ENCODE results near the gene ROBO2.

ROBO2 gene

DNA sequence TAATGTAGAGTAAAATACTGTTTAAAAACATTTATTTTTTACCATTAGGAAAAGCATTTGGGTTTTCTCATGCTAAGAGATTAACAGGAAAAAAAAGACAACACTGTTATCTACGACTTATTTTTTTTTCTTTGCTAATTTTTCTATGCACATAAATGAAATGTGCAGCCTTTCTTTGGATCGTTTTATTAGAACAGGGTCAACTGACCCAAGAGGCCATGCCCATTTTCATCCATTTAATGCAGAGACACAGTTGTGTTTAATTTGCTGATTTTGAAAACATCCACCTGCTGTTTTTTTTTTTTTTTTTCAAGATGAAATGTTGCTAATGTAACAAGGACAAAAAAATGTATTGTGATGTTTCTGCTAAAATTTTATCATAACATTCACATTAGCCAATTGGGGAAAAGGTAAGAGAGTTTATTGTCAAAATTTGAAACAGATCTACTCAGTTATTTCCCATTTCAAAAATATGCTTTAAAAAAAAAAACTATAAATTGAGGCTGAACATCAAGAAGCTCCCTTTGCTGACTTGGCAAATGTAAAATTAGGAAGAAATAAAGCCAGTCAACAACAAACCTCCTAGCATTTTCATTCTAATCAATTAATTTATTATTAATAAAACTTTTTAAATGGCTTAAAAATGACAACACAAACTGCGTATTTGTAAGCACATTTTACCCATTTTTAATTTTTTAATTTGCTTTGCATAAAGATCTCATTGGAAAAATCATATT lies 485.2 kb downstream of the ROBO2 start:
- Histone ChIP-seq H3K4me1 (ENCODE audit: control insufficient read depth, insufficient read depth, low read length) (no peaks in the 10 kb centered on the region), H3K27ac (ENCODE audit: low read depth, low read length) (no peak overlapping the region), H3K9ac (ENCODE audit: low read length) (no peak overlapping the region), H3K4me3 (ENCODE audit: low read length) (no peak overlapping the region), H3K36me3 (ENCODE audit: control insufficient read depth, insufficient read depth, low read length) (no peaks in the 10 kb centered on the region), H3K27me3 (ENCODE audit: control insufficient read depth, insufficient read depth, low read length) (no peaks in the 10 kb centered on the region)

- Histone ChIP-seq H3K4me1 (ENCODE audit: control insufficient read depth, insufficient read depth, low read length) (no peaks in the 10 kb centered on the region), H3K36me3 (ENCODE audit: control insufficient read depth, insufficient read depth, low read length) (no peaks in the 10 kb centered on the region), H3K27me3 (ENCODE audit: control insufficient read depth, insufficient read depth, low read length) (no peaks in the 10 kb centered on the region), H3K9ac (ENCODE audit: low read length) (no peak overlapping the region), H3K27ac (ENCODE audit: low read depth, low read length) (no peak overlapping the region), H3K4me3 (ENCODE audit: low read length) (no peak overlapping the region)
Observed at GRCh38 chr3:77526573-77527113, 486.7 kb downstream of the ROBO2 start.

DNA sequence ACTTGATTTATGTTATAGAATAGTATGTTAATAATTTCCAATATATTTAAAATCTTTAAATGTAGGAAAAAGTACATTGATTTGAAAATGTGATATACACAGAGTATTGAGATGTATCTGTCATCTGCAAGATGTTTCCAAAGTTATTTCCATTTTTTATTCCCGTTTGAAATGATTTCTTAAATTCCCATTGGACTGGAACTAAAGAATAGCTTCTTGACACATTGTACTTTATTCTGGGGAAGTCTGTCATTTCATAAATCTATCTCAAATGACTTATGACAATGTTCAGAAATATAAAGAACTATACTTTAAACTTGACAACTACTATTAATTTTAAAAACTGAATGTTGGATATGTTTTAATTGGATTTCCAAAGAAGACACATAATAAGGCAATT lies 489.6 kb downstream of the ROBO2 start:
- Histone ChIP-seq H3K9ac (ENCODE audit: low read length) (no peak overlapping the region), H3K4me1 (ENCODE audit: control insufficient read depth, insufficient read depth, low read length) (no peaks in the 10 kb centered on the region), H3K36me3 (ENCODE audit: control insufficient read depth, insufficient read depth, low read length) (no peaks in the 10 kb centered on the region), H3K4me3 (ENCODE audit: low read length) (no peak overlapping the region), H3K27ac (ENCODE audit: low read depth, low read length) (no peak overlapping the region), H3K27me3 (ENCODE audit: control insufficient read depth, insufficient read depth, low read length) (no peaks in the 10 kb centered on the region)

DNA sequence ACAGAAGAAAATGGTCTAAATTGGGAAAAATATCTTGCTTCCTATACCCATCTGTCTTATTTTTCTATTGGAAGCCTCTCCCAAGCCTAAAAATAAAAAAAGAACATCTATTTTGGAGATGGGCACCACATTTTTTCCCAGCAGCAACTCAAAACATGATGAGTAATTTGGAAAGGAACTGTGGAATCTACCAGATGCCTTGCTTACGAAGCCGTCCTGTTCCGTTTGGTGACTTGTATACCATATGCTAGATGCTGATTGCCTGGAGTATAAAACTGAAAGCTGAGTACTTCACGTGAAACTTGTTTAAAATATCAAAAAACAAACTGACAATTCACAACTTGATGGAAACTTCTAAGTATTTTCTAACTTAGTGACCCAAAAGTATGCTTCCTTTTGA lies 491.0 kb downstream of the ROBO2 start:
- Histone ChIP-seq H3K27ac (ENCODE audit: low read depth, low read length) (no peak overlapping the region), H3K4me3 (ENCODE audit: low read length) (no peak overlapping the region), H3K4me1 (ENCODE audit: control insufficient read depth, insufficient read depth, low read length) (no peaks in the 10 kb centered on the region), H3K9ac (ENCODE audit: low read length) (no peak overlapping the region), H3K27me3 (ENCODE audit: control insufficient read depth, insufficient read depth, low read length) (no peaks in the 10 kb centered on the region), H3K36me3 (ENCODE audit: control insufficient read depth, insufficient read depth, low read length) (no peaks in the 10 kb centered on the region)

DNA sequence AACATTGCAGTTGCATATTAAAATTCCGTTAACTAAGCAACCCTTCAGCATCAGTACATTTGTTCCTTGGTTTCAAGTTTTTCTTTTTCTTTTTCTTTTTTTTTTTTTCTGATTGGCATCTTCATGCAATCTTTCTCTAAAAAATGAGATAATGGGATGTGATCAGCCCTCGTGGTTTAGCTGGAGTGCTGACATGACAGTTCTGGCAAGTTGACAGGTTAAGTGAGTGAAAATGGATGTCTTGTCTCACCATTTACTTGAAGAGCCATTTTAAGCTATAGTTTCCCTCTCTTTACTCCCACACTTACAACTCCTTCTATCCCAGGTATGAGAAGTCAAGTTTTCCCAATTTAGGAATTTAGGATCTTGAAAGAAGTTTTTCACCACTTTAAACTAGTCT lies 495.2 kb downstream of the ROBO2 start:
- Histone ChIP-seq H3K27ac (ENCODE audit: low read depth, low read length) (no peak overlapping the region), H3K36me3 (ENCODE audit: control insufficient read depth, insufficient read depth, low read length) (no peaks in the 10 kb centered on the region), H3K9ac (ENCODE audit: low read length) (no peak overlapping the region), H3K4me1 (ENCODE audit: control insufficient read depth, insufficient read depth, low read length) (no peaks in the 10 kb centered on the region), H3K27me3 (ENCODE audit: control insufficient read depth, insufficient read depth, low read length) (no peaks in the 10 kb centered on the region), H3K4me3 (ENCODE audit: low read length) (no peak overlapping the region)

DNA sequence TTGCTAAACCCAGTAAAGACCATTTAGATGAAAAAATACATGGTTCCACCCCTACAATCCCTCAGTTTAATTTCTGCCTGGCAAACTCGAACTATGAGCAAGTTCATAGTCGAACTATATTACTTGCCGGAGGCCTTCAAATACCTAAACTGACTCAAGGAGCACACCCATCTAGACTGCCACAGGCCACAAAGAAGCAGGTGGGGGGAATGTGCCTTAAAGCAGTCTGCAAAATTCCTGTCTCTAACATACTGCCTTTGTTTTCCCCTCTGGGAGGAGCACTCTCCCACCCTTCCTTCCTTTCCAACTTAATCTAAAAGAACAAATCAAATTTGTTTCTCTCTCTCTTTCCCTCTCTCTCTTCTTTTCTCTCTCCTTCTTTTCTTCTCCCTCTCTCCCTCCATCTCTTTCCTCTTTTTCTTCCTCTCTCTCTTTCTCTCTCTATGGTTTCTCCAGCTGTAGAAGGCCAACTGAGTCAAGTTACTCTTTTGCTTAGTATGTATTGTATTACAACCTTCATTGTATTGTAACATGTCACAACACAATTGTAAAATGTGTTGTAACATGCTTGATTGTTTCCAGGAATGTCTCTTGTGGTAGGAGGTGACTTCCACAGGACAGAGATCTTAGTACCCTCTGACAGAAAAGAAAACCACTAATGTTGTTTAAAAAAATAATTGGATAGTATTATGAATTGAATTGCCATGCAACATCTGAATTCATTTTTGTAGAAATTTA lies 496.3 kb downstream of the ROBO2 start:
- H3K4me3 ChIP-seq (ENCODE audit: low read length), result no peak overlapping the region
- no peak overlapping the region for H3K9ac ChIP-seq (ENCODE audit: low read length)
- no peaks in the 10 kb centered on the region for H3K27me3 ChIP-seq (ENCODE audit: control insufficient read depth, insufficient read depth, low read length)
- H3K27ac ChIP-seq (ENCODE audit: low read depth, low read length), result no peak overlapping the region
- no peaks in the 10 kb centered on the region for H3K4me1 ChIP-seq (ENCODE audit: control insufficient read depth, insufficient read depth, low read length)
- no peaks in the 10 kb centered on the region for H3K36me3 ChIP-seq (ENCODE audit: control insufficient read depth, insufficient read depth, low read length)

DNA sequence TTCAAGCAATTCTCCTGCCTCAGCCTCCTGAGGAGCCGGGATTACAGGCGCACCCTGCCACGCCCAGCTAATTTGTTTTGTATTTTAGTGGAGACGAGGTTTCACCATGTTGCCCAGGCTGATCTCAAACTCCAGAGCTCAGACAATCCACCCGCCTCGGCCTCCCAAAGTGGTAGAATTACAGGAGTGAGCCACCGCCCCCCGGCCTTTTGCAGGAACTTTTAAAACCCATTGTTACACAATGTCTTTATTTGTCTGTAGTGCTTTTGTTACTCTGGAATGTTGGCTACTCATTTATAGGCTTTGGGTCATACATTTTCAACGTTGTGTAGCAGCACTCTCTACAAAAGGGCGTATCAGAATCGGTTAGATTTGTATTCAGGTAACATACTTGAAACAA lies 499.1 kb downstream of the ROBO2 start:
- Histone ChIP-seq H3K36me3 (ENCODE audit: control insufficient read depth, insufficient read depth, low read length) (no peaks in the 10 kb centered on the region), H3K27me3 (ENCODE audit: control insufficient read depth, insufficient read depth, low read length) (no peaks in the 10 kb centered on the region), H3K27ac (ENCODE audit: low read depth, low read length) (no peak overlapping the region), H3K9ac (ENCODE audit: low read length) (no peak overlapping the region), H3K4me1 (ENCODE audit: control insufficient read depth, insufficient read depth, low read length) (no peaks in the 10 kb centered on the region), H3K4me3 (ENCODE audit: low read length) (no peak overlapping the region)

GRCh38 chr3:77539677-77540076 lies 499.8 kb downstream of the ROBO2 start:
- Histone ChIP-seq H3K4me3 (ENCODE audit: low read length) (no peak overlapping the region), H3K27ac (ENCODE audit: low read depth, low read length) (no peak overlapping the region), H3K27me3 (ENCODE audit: control insufficient read depth, insufficient read depth, low read length) (no peaks in the 10 kb centered on the region), H3K9ac (ENCODE audit: low read length) (no peak overlapping the region), H3K4me1 (ENCODE audit: control insufficient read depth, insufficient read depth, low read length) (no peaks in the 10 kb centered on the region), H3K36me3 (ENCODE audit: control insufficient read depth, insufficient read depth, low read length) (no peaks in the 10 kb centered on the region)

DNA sequence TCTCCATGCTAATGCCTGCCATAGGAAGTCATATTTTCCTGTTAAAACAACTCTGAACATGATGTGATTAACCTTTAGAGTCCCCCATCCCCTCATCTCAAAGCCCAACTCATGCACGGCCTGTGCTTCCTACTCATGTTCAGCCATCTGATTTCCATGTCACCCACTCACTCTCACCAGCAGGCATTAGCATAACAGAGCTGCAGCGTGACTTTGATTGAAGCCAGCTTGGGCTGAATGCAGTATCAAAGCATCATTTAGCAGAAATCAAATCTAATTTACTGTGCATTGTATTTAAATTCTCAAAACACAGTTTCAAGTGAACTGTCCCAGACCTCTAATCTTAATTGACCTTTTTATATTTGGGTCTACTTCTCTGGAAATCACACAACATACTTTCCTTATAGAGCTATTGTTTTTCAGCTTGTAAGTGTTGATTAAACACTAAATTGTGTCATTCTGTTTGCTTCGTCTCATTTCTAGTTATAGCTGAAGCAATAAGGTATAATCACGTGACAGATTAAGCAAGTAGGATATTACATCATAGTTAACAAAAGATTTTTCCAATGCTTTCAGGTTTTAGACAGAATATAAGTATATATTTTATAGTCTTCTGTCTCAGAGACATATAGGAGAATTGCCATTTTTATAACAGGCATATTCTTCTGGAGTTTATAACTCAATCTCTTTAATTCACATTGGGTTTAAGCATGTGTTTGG lies 501.5 kb downstream of the ROBO2 start:
- Histone ChIP-seq H3K4me1 (ENCODE audit: control insufficient read depth, insufficient read depth, low read length) (no peaks in the 10 kb centered on the region), H3K4me3 (ENCODE audit: low read length) (no peak overlapping the region), H3K9ac (ENCODE audit: low read length) (no peak overlapping the region), H3K27ac (ENCODE audit: low read depth, low read length) (no peak overlapping the region), H3K36me3 (ENCODE audit: control insufficient read depth, insufficient read depth, low read length) (no peaks in the 10 kb centered on the region), H3K27me3 (ENCODE audit: control insufficient read depth, insufficient read depth, low read length) (no peaks in the 10 kb centered on the region)

- Histone ChIP-seq H3K27ac (ENCODE audit: low read depth, low read length) (no peak overlapping the region), H3K27me3 (ENCODE audit: control insufficient read depth, insufficient read depth, low read length) (no peaks in the 10 kb centered on the region), H3K9ac (ENCODE audit: low read length) (no peak overlapping the region), H3K4me3 (ENCODE audit: low read length) (no peak overlapping the region), H3K4me1 (ENCODE audit: control insufficient read depth, insufficient read depth, low read length) (no peaks in the 10 kb centered on the region), H3K36me3 (ENCODE audit: control insufficient read depth, insufficient read depth, low read length) (no peaks in the 10 kb centered on the region)
Observed at GRCh38 chr3:77546246-77546645, 506.3 kb downstream of the ROBO2 start.

DNA sequence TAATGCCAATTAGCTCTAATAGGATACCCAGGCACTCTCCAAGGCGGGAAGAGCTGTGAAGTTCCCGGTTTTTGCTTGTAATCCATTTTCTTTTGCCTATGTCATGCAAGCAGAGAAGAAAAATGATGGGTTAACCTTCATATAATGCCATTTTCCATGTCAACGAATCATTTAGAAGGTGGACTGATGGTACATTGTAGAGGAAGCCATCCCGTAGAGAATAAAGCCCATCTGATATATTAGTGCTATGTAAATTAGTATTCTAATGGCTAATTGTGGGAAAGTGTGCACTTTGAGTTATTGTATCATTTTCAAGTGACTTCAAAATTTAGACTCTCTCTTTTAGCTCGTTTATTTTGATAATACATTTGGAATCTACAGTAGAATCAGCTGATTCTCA lies 509.1 kb downstream of the ROBO2 start:
- no peak overlapping the region for H3K4me3 ChIP-seq (ENCODE audit: low read length)
- no peaks in the 10 kb centered on the region for H3K4me1 ChIP-seq (ENCODE audit: control insufficient read depth, insufficient read depth, low read length)
- no peaks in the 10 kb centered on the region for H3K27me3 ChIP-seq (ENCODE audit: control insufficient read depth, insufficient read depth, low read length)
- H3K27ac ChIP-seq (ENCODE audit: low read depth, low read length), result no peak overlapping the region
- H3K36me3 ChIP-seq (ENCODE audit: control insufficient read depth, insufficient read depth, low read length), result no peaks in the 10 kb centered on the region
- no peak overlapping the region for H3K9ac ChIP-seq (ENCODE audit: low read length)

DNA sequence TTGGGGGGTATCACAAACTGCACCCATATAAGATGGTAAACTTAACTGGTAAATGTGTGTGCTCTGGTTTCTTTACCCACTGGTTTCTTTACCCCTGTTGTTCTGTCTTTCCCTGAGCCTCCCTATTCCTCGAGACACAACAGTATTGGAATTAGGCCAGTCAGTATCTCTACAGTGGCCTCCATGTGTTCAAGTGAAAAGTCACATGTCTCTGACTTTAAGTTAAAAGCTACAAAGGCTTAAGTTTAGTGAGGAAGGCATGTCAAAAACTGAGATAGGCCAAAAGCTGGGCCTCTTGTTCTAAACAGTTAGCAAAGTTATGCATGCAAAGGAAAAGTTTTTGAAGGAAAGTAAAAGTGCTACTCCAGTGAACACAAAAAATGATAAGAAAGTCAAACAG lies 513.3 kb downstream of the ROBO2 start:
- Histone ChIP-seq H3K4me1 (ENCODE audit: control insufficient read depth, insufficient read depth, low read length) (no peaks in the 10 kb centered on the region), H3K9ac (ENCODE audit: low read length) (no peak overlapping the region), H3K27ac (ENCODE audit: low read depth, low read length) (no peak overlapping the region)

More for the DNA sequence above, 513.3 kb downstream of the ROBO2 start:
- no peaks in the 10 kb centered on the region for H3K36me3 ChIP-seq (ENCODE audit: control insufficient read depth, insufficient read depth, low read length)
- H3K4me3 ChIP-seq (ENCODE audit: low read length), result no peak overlapping the region
- H3K27me3 ChIP-seq (ENCODE audit: control insufficient read depth, insufficient read depth, low read length), result no peaks in the 10 kb centered on the region
